ENCODE data around the gene NFS1. TPM values are rescaled to one million over a fixed set of nuclear protein-coding genes. Genes with fewer than 3 reads are reported as not detected.

Gene NFS1
- total RNA-seq, 4 donors from 2014 or later = 16.1 to 32.1 (median 26.6) TPM

DNA sequence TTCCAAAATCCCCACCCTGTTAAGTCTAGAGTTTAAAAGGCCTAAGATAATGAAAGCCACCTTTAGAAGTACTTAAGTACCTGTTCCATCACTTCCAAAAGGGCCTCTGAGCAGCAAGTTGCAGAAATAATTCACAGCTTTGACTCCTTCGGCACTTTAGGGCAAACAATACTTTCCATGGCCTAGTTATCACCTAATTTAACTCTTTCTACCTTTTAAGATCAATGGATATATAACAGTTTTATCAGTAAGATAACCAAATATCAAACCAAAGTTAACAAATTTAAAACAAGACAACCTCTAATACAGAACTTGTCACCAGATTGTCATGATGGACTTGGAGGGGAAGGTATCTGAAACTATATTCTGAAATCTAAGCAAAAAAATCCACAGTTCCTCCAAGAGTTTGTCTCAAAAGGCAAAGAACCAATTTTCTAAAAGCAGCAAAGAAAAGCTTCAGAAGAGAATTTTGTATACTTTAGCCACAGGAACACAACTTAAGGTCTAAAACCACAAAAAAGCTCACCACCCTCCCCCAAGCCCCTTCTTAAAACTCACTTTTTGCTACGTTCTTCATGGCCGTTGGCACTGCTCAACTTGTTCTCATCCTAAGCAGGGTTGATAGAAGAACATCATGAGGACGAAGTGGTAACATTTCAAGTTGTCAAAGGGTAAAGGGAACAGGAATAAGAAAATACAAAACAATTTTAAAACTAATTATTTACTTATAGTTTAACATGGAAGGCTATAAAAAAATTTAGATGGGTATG lies 39.4 kb upstream of the NFS1 start:
- ATAC-seq (ENCODE audit: low FRiP score) (no peak), DNase-seq (ENCODE audit: low spot score) (no peak)
- TF ChIP-seq, protein P1, sequence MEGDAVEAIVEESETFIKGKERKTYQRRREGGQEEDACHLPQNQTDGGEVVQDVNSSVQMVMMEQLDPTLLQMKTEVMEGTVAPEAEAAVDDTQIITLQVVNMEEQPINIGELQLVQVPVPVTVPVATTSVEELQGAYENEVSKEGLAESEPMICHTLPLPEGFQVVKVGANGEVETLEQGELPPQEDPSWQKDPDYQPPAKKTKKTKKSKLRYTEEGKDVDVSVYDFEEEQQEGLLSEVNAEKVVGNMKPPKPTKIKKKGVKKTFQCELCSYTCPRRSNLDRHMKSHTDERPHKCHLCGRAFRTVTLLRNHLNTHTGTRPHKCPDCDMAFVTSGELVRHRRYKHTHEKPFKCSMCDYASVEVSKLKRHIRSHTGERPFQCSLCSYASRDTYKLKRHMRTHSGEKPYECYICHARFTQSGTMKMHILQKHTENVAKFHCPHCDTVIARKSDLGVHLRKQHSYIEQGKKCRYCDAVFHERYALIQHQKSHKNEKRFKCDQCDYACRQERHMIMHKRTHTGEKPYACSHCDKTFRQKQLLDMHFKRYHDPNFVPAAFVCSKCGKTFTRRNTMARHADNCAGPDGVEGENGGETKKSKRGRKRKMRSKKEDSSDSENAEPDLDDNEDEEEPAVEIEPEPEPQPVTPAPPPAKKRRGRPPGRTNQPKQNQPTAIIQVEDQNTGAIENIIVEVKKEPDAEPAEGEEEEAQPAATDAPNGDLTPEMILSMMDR (IDR thresholded peaks at IDR 0.05) = no peak

DNA sequence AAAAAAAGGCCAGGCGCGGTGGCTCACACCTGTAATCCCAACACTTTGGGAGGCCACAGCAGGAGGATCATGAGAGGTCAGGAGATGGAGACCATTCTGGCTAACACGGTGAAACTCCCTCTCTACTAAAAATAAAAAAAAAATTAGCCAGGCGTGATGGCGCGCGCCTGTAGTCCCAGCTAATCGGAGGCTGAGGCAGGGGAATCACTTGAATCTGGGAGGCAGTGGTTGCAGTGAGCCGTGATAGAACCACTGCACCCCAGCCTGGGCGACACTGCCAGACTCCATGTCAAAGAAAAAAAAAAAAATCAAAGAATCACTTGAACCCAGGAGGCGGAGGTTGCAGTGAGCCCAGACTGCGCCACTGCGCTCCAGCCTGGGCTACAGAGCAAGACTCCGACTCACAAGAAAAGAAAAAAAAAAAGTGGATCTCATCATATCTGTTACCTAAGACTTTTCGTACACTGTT lies 38.7 kb upstream of the NFS1 start:
- DNase-seq (ENCODE audit: low spot score) = no peak
- no peak for ATAC-seq (ENCODE audit: low FRiP score)
- TF ChIP-seq, protein P1 (IDR thresholded peaks at IDR 0.05) = no peak

GRCh38 chr20:35735826-35736470 lies 36.8 kb upstream of the NFS1 start:
- ATAC-seq (ENCODE audit: low FRiP score) = no peak
- TF ChIP-seq, protein P1 (IDR thresholded peaks at IDR 0.05) = no peak
- DNase-seq (ENCODE audit: low spot score) = no peak

- DNase-seq (ENCODE audit: low spot score) (no peak), ATAC-seq (ENCODE audit: low FRiP score) (no peak)
- TF ChIP-seq, protein P1 (IDR thresholded peaks at IDR 0.05) = no peak
Measured at GRCh38 chr20:35734777-35735649, 35.9 kb upstream of the NFS1 start.

- ATAC-seq (ENCODE audit: low FRiP score) (no peak), DNase-seq (ENCODE audit: low spot score) (no peak)
- TF ChIP-seq, protein P1 (IDR thresholded peaks at IDR 0.05) = no peak
Measured at GRCh38 chr20:35734374-35734773, 35.2 kb upstream of the NFS1 start.

DNA sequence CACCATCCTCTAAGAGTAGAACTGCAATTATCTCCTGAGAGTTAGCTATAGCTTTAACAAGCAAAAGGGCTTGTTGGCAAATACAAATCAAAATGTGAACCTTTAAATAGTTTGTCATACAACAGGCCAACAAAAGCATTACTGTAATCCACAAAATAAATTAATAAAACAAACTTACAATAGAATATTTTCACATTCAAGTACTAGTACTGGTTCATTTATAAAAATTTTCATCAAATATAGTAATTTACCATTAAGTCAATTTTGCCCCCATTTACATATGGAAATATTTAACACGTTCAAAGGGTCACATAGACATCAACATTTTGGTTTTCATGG lies 33.5 kb upstream of the NFS1 start:
- no peak for DNase-seq (ENCODE audit: low spot score)
- TF ChIP-seq, protein P1 (IDR thresholded peaks at IDR 0.05) = no peak

More for the DNA sequence above, 33.5 kb upstream of the NFS1 start:
- no peak for ATAC-seq (ENCODE audit: low FRiP score)

All from omental fat pad (tissue), 4 donors.